ENCODE data around the gene ABTB2.

ABTB2 gene

GRCh38 chr11:34357701-34358257 is at the start of gene ABTB2:
Gene ABTB2 (minus strand): TSS chr11:34358010.
- Histone ChIP-seq H3K27me3 (replicated peaks; ENCODE audit: control insufficient read depth, insufficient read depth, low read length) (no peaks in the 10 kb centered on the region), H3K36me3 (ENCODE audit: control insufficient read depth, insufficient read depth, low read length) (no peaks in the 10 kb centered on the region), H3K4me3 (replicated peaks; ENCODE audit: low read depth, low read length) (peak within 1 kb of the TSS; percentile 74)
- no peak for TF ChIP-seq CTCF (IDR thresholded peaks at IDR 0.05; ENCODE audit: insufficient read depth, low read length, poor library complexity, severe bottlenecking)
- DNase-seq (ENCODE audit: extremely low read depth, insufficient read length) = peak; percentile 93

- H3K27me3 ChIP-seq (replicated peaks; ENCODE audit: control insufficient read depth, insufficient read depth, low read length) = no peaks in the 10 kb centered on the region
- H3K4me3 ChIP-seq (replicated peaks; ENCODE audit: low read depth, low read length) = no peak overlapping the region
- no peaks in the 10 kb centered on the region for H3K36me3 ChIP-seq (ENCODE audit: control insufficient read depth, insufficient read depth, low read length)
- TF ChIP-seq CTCF (IDR thresholded peaks at IDR 0.05; ENCODE audit: insufficient read depth, low read length, poor library complexity, severe bottlenecking) = no peak
- DNase-seq (ENCODE audit: extremely low read depth, insufficient read length) = no peak
Observed at GRCh38 chr11:34407121-34407813, 49.5 kb upstream of the ABTB2 start.

GRCh38 chr11:34406413-34406812 is 48.6 kb upstream of the ABTB2 start:
- no peak for DNase-seq (ENCODE audit: extremely low read depth, insufficient read length)
- no peaks in the 10 kb centered on the region for H3K36me3 ChIP-seq (ENCODE audit: control insufficient read depth, insufficient read depth, low read length)
- TF ChIP-seq CTCF (IDR thresholded peaks at IDR 0.05; ENCODE audit: insufficient read depth, low read length, poor library complexity, severe bottlenecking) = no peak
- no peak overlapping the region for H3K4me3 ChIP-seq (replicated peaks; ENCODE audit: low read depth, low read length)
- H3K27me3 ChIP-seq (replicated peaks; ENCODE audit: control insufficient read depth, insufficient read depth, low read length) = no peaks in the 10 kb centered on the region

GRCh38 chr11:34405079-34405858 is 47.5 kb upstream of the ABTB2 start:
- Histone ChIP-seq H3K36me3 (ENCODE audit: control insufficient read depth, insufficient read depth, low read length) (no peaks in the 10 kb centered on the region), H3K27me3 (replicated peaks; ENCODE audit: control insufficient read depth, insufficient read depth, low read length) (no peaks in the 10 kb centered on the region), H3K4me3 (replicated peaks; ENCODE audit: low read depth, low read length) (no peak overlapping the region)
- peak; percentile 17 for DNase-seq (ENCODE audit: extremely low read depth, insufficient read length)
- TF ChIP-seq CTCF (IDR thresholded peaks at IDR 0.05; ENCODE audit: insufficient read depth, low read length, poor library complexity, severe bottlenecking) = no peak

- no peaks in the 10 kb centered on the region for H3K27me3 ChIP-seq (replicated peaks; ENCODE audit: control insufficient read depth, insufficient read depth, low read length)
Observed at GRCh38 chr11:34404280-34404679, 46.5 kb upstream of the ABTB2 start.

More at GRCh38 chr11:34404280-34404679, 46.5 kb upstream of the ABTB2 start:
- Histone ChIP-seq H3K4me3 (replicated peaks; ENCODE audit: low read depth, low read length) (no peak overlapping the region), H3K36me3 (ENCODE audit: control insufficient read depth, insufficient read depth, low read length) (no peaks in the 10 kb centered on the region)
- TF ChIP-seq CTCF (IDR thresholded peaks at IDR 0.05; ENCODE audit: insufficient read depth, low read length, poor library complexity, severe bottlenecking) = no peak
- DNase-seq (ENCODE audit: extremely low read depth, insufficient read length) = no peak

Data from GM06990 (cell line).